Endothelial cell of umbilical vein (primary cell): Measurements from ENCODE around the gene RSL1D1.

Experiments used
- CTCF ChIP-seq, 2 donors: IDR thresholded peaks; 1 replicate in 1 of 2; 2 replicates in 1 of 2; pipeline ENCODE4 v1.5.1; 2011; ENCODE audit warnings: low read length in 2 of 2, mild to moderate bottlenecking in 2 of 2, moderate library complexity in 2 of 2, control low read depth in 1 of 2, inconsistent platforms in 1 of 2, low read depth in 1 of 2; ENCODE audit not compliant: insufficient read depth in 1 of 2; ENCODE audit errors: extremely low read depth in 1 of 2
- EZH2 ChIP-seq: IDR thresholded peaks from 2 replicates; pipeline ENCODE4 v1.6.1; 2012; ENCODE audit warnings: borderline replicate concordance, low read depth, mild to moderate bottlenecking, moderate library complexity, low read length, inconsistent platforms; ENCODE audit not compliant: severe bottlenecking

- TF ChIP-seq EZH2 (no peak), CTCF (IDR thresholded peaks at IDR 0.05; ENCODE audit: extremely low read depth in 1 of 2, insufficient read depth in 1 of 2, low read depth in 1 of 2, low read length in 2 of 2) (no peak)
Measured at GRCh38 chr16:11877374-11877773, 26.0 kb upstream of the RSL1D1 start.
